ENCODE measurements around the gene TTC33.
"Not testable (repeated sequence)": the region's sequence is repeated elsewhere in the genome, so short reads cannot be mapped to it uniquely, and the experiment has no call there.

TTC33 gene

DNA sequence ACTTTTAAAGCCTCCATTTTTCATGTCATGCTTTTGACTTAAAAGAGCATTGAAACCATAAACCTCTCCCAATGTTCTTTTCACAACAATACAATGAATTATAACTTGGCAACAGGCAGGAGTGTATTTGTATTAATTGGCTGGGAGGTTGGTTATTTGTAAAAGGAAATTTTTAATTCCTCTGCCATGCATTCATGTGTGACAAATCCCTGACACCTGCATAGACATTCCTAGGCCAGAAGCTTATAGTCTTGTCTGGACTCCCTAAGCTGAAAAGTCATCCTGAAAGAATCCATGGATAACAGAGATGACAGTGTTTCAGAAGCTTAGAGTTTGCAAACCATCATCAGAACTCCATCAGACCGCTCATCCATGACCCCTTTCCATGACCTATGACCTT lies 152.4 kb downstream of the TTC33 start:
- no peak for DNase-seq

DNA sequence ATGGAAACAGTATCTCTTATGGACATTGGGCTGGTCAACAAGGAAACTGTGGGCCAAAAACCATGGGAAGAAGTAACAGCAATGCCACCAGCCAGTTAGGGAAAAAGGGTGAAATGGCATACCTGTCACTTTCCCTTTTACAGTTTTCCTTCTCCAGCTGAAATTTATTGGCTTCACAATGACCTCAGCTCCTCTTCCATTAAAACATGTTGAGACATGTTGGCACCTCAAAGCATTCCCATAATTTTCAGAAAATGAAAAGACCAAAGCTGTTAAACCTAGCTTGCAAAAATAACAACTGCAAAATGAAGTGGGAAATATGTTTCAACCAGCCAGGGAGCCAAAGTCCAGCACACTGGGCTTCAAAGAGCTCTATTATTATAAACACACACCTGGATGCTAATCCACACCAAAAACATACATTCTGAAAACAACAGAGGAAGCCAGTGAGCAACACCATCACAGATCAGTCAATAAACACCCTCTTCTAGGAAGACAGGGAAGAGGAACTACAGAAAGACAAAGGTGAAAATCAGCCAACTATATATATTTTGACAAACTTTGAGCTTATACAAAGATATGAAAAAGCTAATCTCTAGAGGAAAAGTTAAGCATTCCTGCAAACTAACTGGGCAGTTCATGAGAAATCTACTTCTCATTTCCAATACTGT lies 154.4 kb downstream of the TTC33 start:
- no peak for DNase-seq

DNA sequence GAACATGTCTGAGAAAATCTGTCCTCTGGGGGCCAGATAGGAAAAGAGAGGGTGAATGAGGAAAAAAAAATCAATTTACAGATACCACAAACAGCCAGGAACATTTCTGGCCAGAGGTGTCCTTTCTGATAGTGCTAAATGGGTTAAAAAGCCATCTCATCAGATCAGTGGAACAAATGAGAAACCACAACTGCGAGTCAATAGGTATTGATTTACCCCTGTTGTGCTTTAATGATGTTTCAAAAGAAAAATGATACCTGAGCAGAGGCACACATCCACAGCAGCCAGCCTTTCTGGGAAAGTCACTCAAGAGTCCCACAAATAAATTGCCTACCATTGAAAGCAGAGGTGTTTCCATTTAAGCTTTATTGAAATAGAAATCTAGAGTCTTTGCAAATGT lies 155.4 kb downstream of the TTC33 start:
- DNase-seq = no peak

DNA sequence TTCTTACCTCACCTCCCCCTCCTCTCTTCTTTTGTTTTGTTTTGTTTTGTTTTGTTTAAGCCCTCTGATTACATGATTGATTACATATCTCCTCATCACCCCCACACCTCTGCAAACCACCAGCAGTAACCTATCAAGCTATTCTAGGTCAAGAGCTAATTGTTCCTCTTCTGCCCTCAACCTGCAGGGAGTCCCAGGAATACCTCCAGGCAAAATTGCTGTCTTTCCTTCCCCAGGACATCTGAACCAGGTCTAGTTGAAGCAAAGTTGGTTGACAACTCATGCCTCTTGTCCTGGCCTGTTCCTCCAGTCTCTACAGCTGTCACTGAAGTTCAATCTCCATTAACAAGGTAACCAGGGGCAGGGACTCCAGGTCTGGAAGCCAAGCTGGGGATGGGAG lies 156.1 kb downstream of the TTC33 start:
- DNase-seq = no peak

DNA sequence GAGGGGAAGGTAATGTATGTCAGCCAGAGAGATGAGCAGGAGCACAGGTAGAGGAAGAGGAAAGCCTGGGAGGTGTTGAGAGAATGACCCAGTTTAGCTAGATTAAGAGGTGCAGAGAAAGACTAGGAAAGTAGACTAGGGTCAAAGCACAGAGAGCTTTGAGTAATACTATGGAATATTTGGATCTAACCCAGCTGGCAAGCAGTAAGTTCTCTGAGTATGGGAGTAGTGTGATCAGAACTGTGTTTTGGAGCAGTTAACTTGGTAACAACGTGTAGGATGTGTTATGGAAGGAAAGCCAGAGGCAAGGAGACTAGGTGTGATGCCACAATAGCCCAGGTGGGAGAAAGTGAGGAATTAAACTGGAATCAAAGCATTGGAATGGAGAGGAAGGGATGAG lies 160.9 kb downstream of the TTC33 start:
- no peak for DNase-seq

DNA sequence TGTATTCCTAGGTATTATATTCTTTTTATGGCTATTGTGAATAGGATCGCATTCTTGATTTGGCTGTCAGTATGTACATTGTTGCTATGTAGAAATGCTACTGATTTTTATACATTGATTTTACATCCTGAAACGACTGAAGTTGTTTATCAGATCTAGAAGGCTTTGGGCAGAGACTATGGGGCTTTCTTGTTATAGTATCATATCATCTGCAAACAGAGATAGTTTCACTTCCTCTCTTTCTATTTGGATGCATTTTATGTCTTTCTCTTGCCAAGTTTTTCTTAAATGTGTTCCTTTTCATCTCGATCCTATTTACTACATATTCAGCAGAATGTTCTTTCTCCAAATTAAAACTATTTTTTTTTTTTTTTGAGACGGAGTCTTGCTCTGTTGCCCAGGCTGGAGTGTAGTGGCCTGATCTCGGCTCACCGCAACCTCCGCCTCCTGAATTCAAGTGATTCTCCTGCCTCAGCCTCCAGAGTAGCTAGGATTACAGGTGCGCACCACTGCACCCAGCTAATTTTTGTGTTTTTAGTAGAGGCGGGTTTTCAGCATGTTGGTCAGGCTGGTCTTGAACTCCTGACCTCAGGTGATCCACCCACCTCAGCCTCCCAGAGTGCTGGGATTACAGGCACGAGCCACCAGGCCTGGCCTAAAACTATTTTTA lies 163.9 kb downstream of the TTC33 start:
- not testable (repeated sequence) for DNase-seq

DNA sequence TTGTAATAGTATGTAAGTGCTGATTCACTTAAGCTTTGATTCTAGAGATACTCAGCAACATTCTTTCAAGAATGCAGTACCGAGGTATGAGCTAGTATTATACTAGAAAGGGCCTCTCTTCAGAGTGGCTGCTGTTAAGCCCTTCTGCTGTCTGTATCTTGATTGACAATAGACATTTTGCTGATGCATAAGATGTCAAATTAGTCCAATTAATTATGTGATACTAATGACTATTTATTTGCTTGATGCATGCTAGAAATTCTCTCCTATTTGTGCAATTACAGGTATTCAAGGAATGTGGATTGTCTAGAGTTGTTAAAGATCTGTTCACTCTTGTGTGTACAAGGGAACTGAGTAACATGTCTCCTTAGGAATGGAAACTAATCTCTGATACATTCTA lies 168.4 kb downstream of the TTC33 start:
- DNase-seq = no peak

DNA sequence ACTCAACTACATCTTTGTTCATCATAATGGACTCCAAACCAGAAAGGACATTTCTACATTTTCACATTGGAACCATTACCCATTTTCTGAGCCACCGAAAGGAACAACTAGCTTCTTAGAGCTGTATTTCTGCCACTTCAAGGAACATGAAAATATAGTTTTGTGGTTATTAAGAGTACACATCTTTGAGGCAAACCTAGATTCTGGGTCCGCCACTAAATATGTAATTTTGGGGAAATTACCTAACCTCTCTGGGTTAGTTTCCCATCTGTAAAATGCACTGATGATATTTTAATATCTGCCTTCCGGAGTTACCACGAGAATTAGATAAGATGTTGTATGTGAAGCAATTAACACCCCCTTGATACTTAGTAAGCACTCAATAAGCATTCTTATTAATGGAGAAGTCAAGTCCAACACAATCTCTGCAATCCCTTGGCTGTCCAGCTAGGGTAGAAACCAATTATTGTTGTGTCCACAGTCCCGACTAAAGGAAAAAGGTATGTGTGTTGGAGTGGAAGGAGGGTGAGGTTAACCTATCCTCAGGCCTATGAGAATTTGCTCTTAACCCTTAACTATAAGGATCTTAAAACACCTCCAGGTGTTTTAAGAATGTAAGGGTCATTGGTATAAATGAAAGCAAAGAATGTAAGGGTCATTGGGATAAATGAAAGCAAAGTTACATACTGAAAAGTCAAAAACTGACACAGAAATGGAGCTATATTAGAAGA lies 170.1 kb downstream of the TTC33 start:
- no peak for DNase-seq

DNA sequence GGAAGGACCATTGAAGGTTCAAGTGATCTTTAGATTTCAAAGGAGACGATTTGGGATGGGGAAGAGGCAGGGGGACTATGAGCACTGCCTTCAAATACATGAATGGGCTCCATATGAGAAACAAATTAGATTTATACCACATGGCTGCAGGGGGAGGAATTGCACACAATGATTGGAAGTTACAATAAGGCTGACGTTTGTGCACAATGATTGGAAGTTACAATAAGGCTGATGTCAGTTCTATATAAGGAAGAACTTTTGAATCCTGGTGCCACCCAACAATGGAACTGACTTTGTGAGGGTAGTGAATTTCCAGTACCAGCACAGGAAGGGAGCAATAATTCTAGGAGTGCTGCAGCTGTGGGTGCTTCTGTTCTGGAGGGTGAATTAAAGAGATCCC lies 171.7 kb downstream of the TTC33 start:
- DNase-seq = no peak

DNA sequence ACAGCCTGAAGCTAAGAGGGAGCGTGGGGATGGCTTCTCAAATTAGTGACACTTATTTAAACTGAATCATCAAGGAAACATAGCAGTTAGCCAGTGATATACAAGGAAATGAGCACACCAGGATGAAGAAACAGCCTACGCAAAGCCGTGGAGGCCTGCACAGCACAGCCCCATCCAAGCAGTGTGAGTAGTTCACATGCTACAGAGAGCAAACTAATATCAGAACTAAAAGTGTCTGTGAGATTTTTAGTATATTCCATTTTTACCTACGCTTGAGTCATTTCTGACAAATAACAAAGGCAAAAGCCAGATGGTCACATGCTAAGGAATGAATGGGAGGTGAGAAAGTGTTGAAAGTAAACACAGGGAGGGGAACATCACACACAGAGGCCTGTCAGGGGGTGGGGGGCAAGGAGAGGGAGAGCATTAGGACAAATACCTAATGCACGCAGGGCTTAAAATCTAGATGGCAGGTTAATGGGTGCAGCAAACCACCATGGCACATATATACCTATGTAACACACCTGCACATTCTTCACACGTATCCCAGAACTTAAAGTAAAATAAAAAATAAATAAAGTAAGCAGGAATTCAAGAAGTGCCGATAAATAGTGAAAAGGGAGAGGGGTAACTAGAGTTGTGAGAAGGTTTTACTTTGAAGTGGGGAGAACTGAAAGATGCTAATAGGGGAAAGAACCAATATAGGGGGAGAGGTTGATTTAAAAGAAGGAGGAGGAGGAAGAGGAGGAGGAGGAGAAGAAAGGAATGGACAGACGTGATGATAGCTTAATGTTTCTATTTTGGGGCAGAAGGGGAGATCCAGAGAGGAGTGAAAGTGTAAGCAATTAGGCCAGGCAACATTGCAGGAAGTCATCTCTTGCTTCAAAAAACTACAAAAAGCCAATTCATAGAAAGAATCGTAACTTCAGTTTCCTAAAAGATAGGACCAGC lies 177.0 kb downstream of the TTC33 start:
- DNase-seq = peak; percentile 84

DNA sequence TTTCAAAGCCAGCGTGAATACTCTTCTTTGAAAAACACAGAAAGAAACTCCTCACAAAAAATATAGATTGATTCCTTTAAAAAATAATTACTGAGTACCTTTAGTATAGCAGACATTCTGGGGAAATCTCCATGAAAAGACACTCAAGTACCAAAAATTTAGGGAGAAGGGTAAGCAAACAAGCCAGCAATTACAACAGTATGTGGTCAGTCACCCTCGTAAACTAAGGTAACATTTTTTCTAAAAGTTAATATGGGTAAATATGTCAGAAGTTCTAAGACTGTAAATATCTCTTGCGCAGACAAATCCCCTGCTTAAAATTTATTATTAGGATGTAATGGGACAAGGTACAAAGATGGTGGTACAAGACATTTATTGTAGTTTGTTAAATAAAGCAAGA lies 178.0 kb downstream of the TTC33 start:
- no peak for DNase-seq

DNA sequence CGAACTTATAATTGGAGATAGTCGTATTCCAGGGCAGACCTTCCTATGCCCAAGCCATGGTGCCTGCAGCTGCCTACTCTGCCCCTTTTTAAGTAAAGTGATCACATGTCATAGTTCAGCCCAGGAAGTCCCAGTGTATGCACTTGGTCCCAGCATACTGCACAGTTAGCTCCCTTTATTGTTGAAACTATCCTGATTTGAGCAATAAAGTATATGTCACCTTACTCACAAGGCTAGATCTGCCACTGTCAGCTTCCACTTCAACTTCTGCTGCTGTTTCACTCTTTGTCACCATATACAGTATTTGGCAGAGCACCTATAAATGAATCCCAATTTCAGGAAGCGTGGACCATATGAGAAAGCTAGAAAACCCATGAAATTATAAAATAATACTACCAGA lies 179.8 kb downstream of the TTC33 start:
- DNase-seq = no peak

DNA sequence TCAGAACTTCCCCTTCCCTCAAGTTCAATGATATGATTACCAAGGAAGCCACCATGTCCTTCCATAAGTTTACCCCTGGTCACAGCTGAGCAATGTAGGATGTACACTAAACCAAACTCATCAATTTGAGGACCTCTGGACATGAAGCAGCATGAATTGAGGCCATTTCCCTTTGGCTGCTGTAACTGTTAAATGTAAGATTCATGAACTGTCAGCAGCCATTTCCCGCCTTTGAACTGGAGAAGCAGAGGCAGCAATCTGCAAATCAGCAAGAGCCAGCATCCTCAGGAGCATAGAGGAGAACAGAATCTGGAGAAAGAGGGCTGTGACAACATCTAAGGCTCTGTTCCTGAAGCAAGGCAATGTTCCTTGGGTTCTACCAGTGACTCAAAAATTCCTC lies 180.3 kb downstream of the TTC33 start:
- no peak for DNase-seq

DNA sequence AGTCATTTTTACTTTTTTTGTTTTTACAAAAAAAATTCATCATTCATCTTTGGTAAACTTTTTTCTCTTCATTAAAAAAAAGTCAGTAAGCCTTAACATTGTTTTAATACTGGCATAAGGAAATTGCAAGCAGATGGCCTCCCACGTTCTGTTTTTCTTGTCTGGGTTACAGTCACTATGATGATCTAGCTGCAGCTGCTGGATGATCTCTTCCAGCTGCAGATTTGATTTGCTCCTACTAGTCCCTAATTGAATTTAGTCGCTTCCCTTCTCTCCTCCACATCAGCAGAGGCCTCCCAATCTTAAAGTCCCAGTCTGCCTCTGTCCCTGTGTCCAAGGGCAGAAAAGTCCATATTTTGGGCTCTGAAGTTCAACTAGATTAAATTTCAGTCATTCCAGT lies 182.8 kb downstream of the TTC33 start:
- no peak for DNase-seq

DNA sequence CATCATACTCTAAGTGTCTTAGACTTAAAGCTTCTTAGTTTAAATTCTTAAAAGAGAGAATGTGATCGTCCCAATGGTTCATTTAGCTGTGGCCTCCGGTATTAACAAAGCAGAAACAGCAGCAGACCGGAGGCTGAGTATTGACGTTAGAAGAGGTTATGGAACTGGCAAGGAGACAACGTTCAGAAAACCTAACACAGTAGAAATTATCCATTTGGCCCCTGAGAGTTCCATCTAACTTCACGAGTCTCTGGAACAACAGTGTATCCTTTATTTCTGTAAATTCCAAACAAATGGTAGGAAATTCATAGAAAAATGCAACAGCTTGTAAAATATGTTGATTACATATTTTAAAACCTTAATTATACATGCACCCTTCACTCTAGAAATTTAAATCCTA lies 183.4 kb downstream of the TTC33 start:
- DNase-seq = no peak

DNA sequence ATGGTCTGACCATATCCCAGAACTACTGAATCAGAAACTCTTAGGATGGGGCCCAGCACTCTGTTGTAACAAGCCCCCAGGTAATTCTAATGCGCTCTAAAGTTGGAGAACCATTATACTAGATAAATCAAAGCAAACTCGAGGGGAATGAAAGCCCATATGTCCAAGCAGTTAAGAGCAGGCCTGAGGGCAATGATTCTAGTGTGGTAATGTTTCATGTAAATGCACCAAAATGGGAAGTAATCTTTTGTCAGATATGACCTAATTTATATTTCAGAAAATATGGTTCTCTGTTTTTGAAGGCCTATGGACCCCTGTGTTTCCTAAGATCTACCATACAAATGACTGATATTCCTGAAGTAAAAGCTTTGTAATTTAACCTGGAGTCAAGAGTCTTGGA lies 184.0 kb downstream of the TTC33 start:
- no peak for DNase-seq

DNA sequence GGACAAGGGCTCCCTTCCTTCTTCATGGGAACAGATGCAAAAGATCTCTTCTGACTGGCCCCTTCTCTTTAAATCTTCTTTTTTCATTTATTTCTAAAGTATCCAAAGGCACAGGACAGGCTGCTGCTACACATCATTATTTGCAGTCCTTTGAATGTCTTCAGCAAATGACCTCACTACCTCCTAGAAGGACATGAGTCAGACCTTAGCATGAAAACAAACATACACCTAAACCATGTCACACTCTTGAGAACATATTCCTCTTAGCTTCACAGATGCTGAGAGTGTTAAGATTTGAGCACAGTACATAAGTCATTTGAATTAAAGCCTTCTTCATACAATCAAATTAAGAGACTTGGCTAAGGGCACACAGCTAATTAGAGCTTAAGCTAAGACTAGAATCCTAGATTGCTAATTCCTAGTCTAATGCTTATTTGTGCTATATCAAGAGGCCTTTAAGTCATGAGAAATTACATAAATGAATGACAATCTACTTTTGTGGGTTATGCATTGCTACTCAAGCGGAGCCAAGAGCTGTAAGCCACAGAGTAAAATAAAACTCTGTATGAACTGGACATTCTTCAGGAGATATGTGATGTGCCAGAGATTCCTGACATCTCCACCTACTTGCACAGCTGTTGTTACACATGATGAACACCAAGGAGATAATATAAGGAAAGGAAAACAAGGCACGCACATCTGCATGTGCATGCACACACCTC lies 185.2 kb downstream of the TTC33 start:
- no peak for DNase-seq

DNA sequence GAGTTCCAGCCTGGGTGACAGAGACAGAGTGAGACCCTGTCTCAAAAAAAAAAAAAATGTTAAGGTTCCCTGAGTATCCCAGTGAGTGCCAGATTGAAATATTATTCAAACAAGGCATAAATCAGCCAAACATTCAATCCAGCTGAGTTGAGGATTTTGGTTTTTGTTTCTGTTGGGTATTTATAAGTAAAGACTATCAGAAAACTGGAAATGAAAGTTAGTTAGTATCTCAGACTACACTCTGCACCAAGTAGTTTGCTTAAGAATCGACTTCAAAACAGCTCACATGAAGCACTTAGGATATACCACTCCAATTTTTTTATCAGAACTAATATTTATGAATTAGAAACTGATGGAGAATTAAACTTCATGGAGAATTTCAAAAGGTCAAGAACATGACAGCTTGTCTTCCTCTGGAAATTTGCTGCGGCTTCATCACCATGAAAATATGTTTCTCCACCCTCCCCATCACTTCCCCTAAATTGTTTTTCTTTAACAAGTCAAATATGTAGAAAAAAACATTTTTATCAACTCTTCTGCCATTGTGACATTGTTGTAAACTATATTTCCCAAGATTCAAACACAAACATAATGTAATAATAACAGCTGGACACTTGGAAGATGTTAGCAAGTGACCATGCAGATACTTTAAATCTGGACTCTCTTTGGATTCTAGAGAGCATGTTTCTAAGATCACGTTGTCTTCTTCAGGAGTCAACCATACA lies 186.1 kb downstream of the TTC33 start:
- no peak for DNase-seq

DNA sequence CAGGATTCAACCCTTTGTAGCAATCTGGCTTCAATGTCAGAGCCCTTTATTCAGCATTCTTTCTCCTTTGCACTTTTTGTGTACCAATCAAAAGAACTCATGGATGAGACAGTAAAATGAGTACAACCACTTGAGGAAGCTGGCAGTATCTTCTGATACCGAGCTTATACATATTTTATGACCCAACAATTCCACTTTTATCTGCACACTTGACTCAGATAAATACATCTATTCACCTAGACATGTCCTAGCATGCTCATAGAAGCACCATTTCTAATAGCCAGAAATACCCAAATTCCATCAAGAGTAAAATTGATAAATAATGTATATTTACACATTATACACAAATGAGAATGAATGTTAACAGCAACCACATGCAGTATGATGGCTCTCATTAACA lies 187.2 kb downstream of the TTC33 start:
- DNase-seq = no peak

DNA sequence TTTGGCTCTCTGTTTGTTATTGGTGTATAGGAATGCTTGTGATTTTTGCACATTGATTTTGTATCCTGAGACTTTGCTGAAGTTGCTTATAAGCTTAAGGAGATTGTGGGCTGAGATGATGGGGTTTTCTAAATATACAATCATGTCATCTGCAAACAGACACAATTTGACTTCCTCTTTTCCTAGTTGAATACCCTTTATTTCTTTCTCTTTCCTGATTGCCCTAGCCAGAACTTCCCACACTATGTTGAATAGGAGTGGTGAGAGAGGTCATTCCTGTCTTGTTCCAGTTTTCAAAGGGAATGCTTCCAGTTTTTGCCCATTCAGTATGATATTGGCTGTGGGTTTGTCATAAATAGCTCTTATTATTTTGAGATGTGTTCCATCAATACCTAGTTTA lies 192.6 kb downstream of the TTC33 start:
- DNase-seq = not testable (repeated sequence)

DNA sequence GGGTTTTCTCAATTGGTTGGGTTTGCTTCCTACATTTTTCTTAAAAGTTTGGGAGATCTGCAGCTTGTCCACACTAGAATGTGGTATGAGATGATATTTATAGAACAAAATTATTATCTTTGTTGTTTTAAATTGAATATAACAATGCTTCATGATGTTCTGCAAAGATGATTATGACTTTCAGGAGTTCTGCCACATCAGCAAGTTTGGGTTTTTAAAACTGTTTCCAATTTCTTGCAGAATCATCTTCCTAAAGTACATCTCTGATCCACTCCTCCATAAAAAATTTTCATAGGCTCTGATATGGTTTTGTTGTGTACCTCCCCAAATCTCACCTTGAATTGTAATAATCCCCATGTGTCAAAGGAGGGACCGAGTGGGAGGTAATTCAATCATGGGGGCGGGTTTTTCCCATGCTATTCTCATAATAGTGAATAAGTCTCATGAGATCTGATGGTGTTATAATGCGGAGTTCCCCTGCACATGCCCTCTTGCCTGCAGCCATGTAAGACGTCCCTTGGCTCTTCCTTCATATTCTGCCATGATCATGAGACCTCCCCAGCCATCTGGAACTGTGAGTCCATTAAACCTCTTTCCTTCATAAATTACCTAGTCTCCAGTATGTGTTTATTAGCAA lies 195.2 kb downstream of the TTC33 start:
- DNase-seq = no peak

Data from stimulated activated CD4-positive, alpha-beta T cell treated with anti-CD3 and anti-CD28 coated beads, Interleukin-1b, Interleukin-23, amount 100 ng/mL, for 48 hours (primary cell).